ENCODE results near the gene ERBB4.
"Not testable (repeated sequence)": the region's sequence is repeated elsewhere in the genome, so short reads cannot be mapped to it uniquely, and the experiment has no call there.

ERBB4 gene

GRCh38 chr2:212197776-212198175 lies 340.8 kb downstream of the ERBB4 start:
- no peak for DNase-seq (ENCODE audit: low spot score)

GRCh38 chr2:212195626-212196025 lies 343.0 kb downstream of the ERBB4 start:
- no peak for DNase-seq (ENCODE audit: low spot score)

GRCh38 chr2:212194396-212194795 lies 344.2 kb downstream of the ERBB4 start:
- no peak for DNase-seq (ENCODE audit: low spot score)

GRCh38 chr2:212193803-212194202 lies 344.8 kb downstream of the ERBB4 start:
- no peak for DNase-seq (ENCODE audit: low spot score)

GRCh38 chr2:212193056-212193455 lies 345.5 kb downstream of the ERBB4 start:
- DNase-seq (ENCODE audit: low spot score) = no peak

- not testable (repeated sequence) for DNase-seq (ENCODE audit: low spot score)
Measured at GRCh38 chr2:212191438-212191837, 347.2 kb downstream of the ERBB4 start.

- DNase-seq (ENCODE audit: low spot score) = no peak
Measured at GRCh38 chr2:212186166-212186565, 352.4 kb downstream of the ERBB4 start.

- no peak for DNase-seq (ENCODE audit: low spot score)
Measured at GRCh38 chr2:212181646-212182045, 357.0 kb downstream of the ERBB4 start.

GRCh38 chr2:212180408-212181083 lies 358.1 kb downstream of the ERBB4 start:
- DNase-seq (ENCODE audit: low spot score) = no peak

- DNase-seq (ENCODE audit: low spot score) = no peak
Measured at GRCh38 chr2:212177724-212178123, 360.9 kb downstream of the ERBB4 start.

GRCh38 chr2:212176151-212176550 lies 362.5 kb downstream of the ERBB4 start:
- no peak for DNase-seq (ENCODE audit: low spot score)

GRCh38 chr2:212173756-212174510 lies 364.7 kb downstream of the ERBB4 start:
- DNase-seq (ENCODE audit: low spot score) = no peak

- no peak for DNase-seq (ENCODE audit: low spot score)
Measured at GRCh38 chr2:212173331-212173730, 365.3 kb downstream of the ERBB4 start.

- DNase-seq (ENCODE audit: low spot score) = no peak
Measured at GRCh38 chr2:212170382-212170781, 368.2 kb downstream of the ERBB4 start.

- DNase-seq (ENCODE audit: low spot score) = no peak
Measured at GRCh38 chr2:212158081-212158480, 380.5 kb downstream of the ERBB4 start.

- DNase-seq (ENCODE audit: low spot score) = no peak
Measured at GRCh38 chr2:212157012-212157411, 381.6 kb downstream of the ERBB4 start.

- DNase-seq (ENCODE audit: low spot score) = no peak
Measured at GRCh38 chr2:212156088-212156487, 382.5 kb downstream of the ERBB4 start.

GRCh38 chr2:212154477-212154878 lies 384.1 kb downstream of the ERBB4 start:
- no peak for DNase-seq (ENCODE audit: low spot score)

GRCh38 chr2:212153923-212154322 lies 384.7 kb downstream of the ERBB4 start:
- no peak for DNase-seq (ENCODE audit: low spot score)

- no peak for DNase-seq (ENCODE audit: low spot score)
Measured at GRCh38 chr2:212147921-212148513, 390.6 kb downstream of the ERBB4 start.

- no peak for DNase-seq (ENCODE audit: low spot score)
Measured at GRCh38 chr2:212146416-212146815, 392.2 kb downstream of the ERBB4 start.

- no peak for DNase-seq (ENCODE audit: low spot score)
Measured at GRCh38 chr2:212145121-212145520, 393.5 kb downstream of the ERBB4 start.

GRCh38 chr2:212142631-212143030 lies 396.0 kb downstream of the ERBB4 start:
- no peak for DNase-seq (ENCODE audit: low spot score)

Data from CD4-positive, alpha-beta T cell treated with Interleukin-2 at 100 ng/mL for 4 hours (primary cell).